Ascending aorta (tissue), 2 donors: ENCODE data around the gene AP2A1. TPM values are rescaled to one million over a fixed set of nuclear protein-coding genes. Genes with fewer than 3 reads are reported as not detected.

ENCODE experiments used
- DNase-seq, 2 donors: peaks; one replicate each; pipeline ENCODE4 v3.0.0-alpha.2; 2019; ENCODE audit warnings: low spot score in 2 of 2
- H3K27ac ChIP-seq, 2 donors: fragments of 200-600 bp; sonication (generic); one replicate each; pipeline ENCODE4 v1.5.1; 2016 to 2017; ENCODE audit warnings: mild to moderate bottlenecking in 1 of 2
- H3K27me3 ChIP-seq: fragments of 200-600 bp; sonication (generic); one replicate; pipeline ENCODE4 v1.5.1; 2017
- H3K36me3 ChIP-seq, 2 donors: fragments of 200-600 bp; sonication (generic); one replicate each; pipeline ENCODE4 v1.5.1; 2016
- H3K4me1 ChIP-seq, 2 donors: fragments of 200-600 bp; sonication (generic); one replicate each; pipeline ENCODE4 v1.5.1; 2016 to 2017; ENCODE audit warnings: mild to moderate bottlenecking in 1 of 2
- H3K4me3 ChIP-seq, 2 donors: fragments of 200-600 bp; sonication (generic); one replicate each; pipeline ENCODE4 v1.5.1; 2016 to 2017; ENCODE audit warnings: mild to moderate bottlenecking in 1 of 2
- H3K9me3 ChIP-seq, 2 donors: fragments of 200-600 bp; sonication (generic); one replicate each; pipeline ENCODE4 v1.5.1; 2016
- intact Hi-C: fragments of 100-400 bp; cut with DNase I; formaldehyde crosslinking; loops from one replicate; pipeline ENCODE4 v1.15.1; 2023
- total RNA-seq: library from RNA; depleted of rRNA; stranded (reverse); fragments of >200 nt; gene quantifications from one replicate; pipeline ENCODE4 v1.1.0, GENCODE V29; 2016
- TF ChIP-seq, protein P1 (sequence below), 3 experiments: fragments of 200-600 bp in 2 of 3; fragments of 450-650 bp in 1 of 3; sonication (generic) in 2 of 3; IDR thresholded peaks; one replicate each; pipeline ENCODE4 v1.5.1; 2016 to 2019; ENCODE audit warnings: antibody characterized with exemption in 3 of 3, mild to moderate bottlenecking in 1 of 3, moderate library complexity in 1 of 3

The AP2A1 gene
- total RNA-seq, 1 donor from 2014 or later = 249 TPM

DNA sequence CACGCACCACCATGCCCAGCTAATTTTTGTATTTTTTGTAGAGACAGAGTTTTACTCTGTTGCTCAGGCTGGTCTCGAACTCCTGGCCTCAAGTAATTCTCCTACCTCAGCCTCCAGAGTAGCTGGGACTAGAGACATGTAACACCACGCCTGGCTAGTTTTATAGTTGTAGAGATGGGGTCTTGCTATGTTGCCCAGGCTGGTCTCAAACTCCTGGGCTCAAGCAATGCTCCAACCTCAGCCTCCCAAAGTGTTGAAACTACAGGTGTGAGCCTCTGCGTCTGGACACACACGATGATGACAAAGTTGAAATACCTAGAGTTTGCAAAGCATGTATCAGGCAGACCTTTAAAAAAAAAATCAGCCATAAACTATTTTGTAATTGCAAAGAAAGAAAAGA is 79.6 kb downstream of the AP2A1 start:
- no peak for DNase-seq
- H3K36me3 ChIP-seq = no peaks in the 10 kb centered on the region
- H3K4me1 ChIP-seq = no peaks in the 10 kb centered on the region
- H3K27me3 ChIP-seq = no peaks in the 10 kb centered on the region
- intact Hi-C loops = no loop called here
- no peak overlapping the region for H3K27ac ChIP-seq
- TF ChIP-seq, protein P1, sequence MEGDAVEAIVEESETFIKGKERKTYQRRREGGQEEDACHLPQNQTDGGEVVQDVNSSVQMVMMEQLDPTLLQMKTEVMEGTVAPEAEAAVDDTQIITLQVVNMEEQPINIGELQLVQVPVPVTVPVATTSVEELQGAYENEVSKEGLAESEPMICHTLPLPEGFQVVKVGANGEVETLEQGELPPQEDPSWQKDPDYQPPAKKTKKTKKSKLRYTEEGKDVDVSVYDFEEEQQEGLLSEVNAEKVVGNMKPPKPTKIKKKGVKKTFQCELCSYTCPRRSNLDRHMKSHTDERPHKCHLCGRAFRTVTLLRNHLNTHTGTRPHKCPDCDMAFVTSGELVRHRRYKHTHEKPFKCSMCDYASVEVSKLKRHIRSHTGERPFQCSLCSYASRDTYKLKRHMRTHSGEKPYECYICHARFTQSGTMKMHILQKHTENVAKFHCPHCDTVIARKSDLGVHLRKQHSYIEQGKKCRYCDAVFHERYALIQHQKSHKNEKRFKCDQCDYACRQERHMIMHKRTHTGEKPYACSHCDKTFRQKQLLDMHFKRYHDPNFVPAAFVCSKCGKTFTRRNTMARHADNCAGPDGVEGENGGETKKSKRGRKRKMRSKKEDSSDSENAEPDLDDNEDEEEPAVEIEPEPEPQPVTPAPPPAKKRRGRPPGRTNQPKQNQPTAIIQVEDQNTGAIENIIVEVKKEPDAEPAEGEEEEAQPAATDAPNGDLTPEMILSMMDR (IDR thresholded peaks at IDR 0.05) = no peak
- H3K9me3 ChIP-seq = no peaks in the 10 kb centered on the region
- H3K4me3 ChIP-seq = no peak overlapping the region

DNA sequence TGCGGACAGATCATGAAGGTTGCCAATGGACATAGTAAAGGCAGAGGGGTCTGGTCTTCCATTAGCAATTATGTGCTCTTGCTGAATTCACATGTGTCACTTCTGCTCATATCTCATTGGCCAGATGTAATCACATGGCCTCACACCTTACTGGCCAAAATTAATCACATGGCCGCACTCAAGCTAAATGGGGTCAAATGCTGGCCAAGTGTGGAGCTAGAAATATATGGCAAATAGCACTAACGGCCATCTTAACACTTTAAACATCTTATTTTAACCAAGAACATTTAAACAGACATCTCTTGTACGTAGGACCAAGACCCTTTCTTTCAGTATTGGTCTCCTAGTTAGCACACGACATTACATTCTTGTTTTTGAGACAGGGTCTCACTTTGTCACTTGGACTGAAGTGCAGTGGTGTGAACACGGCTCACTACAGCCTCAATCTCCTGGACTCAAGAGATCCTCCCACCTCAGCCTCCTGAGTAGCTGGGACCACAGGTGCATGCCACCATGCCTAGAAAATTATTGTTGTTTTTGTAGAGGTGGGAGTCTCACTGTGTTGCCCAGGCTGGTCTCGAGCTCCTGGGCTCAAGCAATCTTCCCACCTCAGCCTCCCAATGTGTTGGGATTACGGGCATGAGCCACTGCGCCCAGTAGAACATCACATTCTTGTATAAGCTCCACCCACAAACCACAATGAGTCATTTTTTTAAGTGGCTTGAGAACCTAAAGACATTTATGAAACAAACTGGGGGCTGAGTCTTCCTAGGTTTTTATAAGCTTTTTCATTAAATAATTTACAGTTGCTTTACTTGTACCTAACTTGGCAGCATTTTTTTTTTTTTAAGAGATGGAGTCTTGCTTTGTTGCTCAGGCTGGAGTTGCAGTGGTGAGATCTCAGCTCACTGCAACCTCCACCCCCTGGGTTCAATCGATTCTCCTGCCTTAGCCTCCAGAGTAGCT is 81.2 kb downstream of the AP2A1 start:
- no peaks in the 10 kb centered on the region for H3K27me3 ChIP-seq
- no peak overlapping the region for H3K4me3 ChIP-seq
- peaks cover 4 to 10% of the 10 kb centered on the region in 2 donors for H3K4me1 ChIP-seq
- no peak overlapping the region for H3K27ac ChIP-seq
- no peaks in the 10 kb centered on the region for H3K9me3 ChIP-seq
- DNase-seq = no peak
- no peaks in the 10 kb centered on the region for H3K36me3 ChIP-seq
- intact Hi-C loops = no loop called here
- TF ChIP-seq, protein P1 (IDR thresholded peaks at IDR 0.05) = no peak

DNA sequence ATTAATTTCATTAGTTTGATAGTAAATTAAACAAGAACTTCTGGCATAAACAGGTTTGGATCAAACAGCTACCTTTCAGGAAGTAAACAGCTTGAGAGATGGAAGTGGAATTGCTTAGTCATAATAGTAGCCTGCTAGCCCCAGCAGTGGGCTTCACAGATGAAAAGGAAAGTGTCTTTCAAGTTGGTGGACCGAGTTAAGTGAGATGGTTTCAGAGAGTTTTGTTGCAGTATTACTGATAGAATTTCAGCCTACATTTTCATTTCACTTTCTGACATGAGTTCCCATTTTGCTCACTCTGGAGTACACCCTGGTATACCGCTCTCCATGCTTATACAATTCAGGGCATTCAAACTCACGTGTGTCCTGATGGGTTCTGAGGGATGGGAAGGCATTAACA is 82.1 kb downstream of the AP2A1 start:
- intact Hi-C loops = no loop called here
- no peaks in the 10 kb centered on the region for H3K9me3 ChIP-seq
- no peak overlapping the region for H3K27ac ChIP-seq
- no peaks in the 10 kb centered on the region for H3K36me3 ChIP-seq
- H3K27me3 ChIP-seq = no peaks in the 10 kb centered on the region
- peaks cover 4 to 10% of the 10 kb centered on the region in 2 donors for H3K4me1 ChIP-seq
- H3K4me3 ChIP-seq = no peak overlapping the region
- no peak for DNase-seq
- TF ChIP-seq, protein P1 (IDR thresholded peaks at IDR 0.05) = no peak

DNA sequence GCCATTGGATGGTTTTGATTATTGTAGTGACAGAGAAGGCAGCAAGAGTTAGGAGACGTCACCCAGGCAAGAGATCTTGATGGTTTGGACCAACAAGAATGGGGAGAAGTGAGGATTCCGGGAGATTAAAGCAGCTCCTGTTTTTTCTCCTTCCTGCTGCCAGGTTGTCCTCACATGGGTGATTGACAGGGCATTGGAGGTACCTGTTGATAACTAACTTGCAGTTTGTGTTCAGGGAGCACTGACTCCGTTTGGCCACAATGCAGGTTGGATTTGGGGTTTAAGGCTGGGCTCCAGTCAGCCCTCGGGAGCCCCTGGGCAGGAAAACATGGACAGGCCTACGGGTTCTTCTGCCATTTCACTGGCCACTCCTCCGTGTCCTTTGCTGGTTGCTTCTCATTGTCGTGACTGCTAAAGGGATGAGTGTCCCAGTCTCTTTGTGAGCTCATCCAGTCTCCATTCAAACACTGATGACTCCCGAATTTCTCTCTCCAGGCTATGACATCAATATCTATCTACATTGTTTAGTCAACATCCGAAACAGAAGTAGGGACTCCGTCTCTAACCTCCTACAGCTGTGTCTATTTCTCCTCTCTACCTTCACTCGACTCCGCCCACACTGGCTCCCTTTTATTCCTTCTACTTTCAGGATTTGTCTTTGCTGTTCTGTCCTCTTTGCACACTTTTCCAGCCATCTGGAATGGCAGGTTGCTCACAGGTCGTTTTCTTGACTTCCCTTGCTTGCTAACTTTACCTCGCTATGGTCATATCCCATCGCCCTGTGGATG is 82.8 kb downstream of the AP2A1 start:
- intact Hi-C loops = loop anchor here (1.0 to 10.0 kb wide), 6 partner anchors 31 to 1215 kb away; partner anchors contain the start of genes DBP, FUZ, MED25 and PRMT1
- H3K27ac ChIP-seq = peak overlapping the region; percentile 99 to 100

DNA sequence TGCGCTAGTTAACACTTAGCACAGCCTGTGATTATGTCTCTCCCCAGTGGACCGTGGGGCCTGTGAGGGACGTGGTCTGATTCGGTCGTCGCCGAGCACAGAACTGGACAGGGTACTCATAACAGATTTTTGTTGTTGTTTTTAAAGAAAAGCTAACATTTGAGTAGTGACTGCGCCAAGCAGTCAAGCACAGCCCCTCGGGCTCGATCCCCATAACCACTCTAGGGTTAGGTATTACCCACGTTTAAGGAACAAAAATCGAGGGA is 83.4 kb downstream of the AP2A1 start:
- Histone ChIP-seq H3K4me3 (peak overlapping the region; percentile 85 to 90), H3K27ac (peak overlapping the region; percentile 99 to 100), H3K4me1 (peaks cover 4 to 10% of the 10 kb centered on the region in 2 donors), H3K27me3 (no peaks in the 10 kb centered on the region), H3K36me3 (peaks cover 8% of the 10 kb centered on the region in 2 donors), H3K9me3 (no peaks in the 10 kb centered on the region)
- intact Hi-C loops = loop anchor here (1.0 to 10.0 kb wide), 6 partner anchors 32 to 1215 kb away; partner anchors contain the start of genes DBP, FUZ, MED25 and PRMT1
- TF ChIP-seq, protein P1 (IDR thresholded peaks at IDR 0.05) = no peak
- no peak for DNase-seq

More for the DNA sequence above, 82.8 kb downstream of the AP2A1 start:
- peaks cover 3 to 4% of the 10 kb centered on the region in 2 donors for H3K36me3 ChIP-seq
- no peak for DNase-seq
- H3K27me3 ChIP-seq = no peaks in the 10 kb centered on the region
- no peaks in the 10 kb centered on the region for H3K9me3 ChIP-seq
- peaks cover 4 to 10% of the 10 kb centered on the region in 2 donors for H3K4me1 ChIP-seq
- TF ChIP-seq, protein P1 (IDR thresholded peaks at IDR 0.05) = no peak
- peak overlapping the region in 1 of 2 donors; percentile 90 for H3K4me3 ChIP-seq
